ENCODE data around the gene FASN.

Gene FASN

DNA sequence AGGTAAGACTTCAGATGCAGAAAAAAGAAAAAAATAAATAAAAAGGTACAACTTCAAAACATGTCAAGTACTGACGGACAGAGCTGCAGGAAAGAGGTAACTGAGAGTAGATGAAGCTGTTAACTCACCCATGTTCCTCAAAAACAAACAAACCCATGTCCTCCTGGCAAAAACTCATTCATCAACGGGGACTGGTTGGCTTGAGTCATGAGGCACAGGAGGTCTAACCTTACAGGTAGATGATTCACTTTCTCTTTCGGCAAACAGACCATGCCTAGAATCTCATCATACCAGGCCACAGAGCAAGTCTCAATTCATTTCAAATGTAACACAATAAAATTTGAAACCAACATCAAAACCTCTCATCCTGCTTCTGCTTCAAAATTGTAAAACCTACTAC is 12.3 kb upstream of the FASN start:
- no peak for TF ChIP-seq ZFX (IDR thresholded peaks at IDR 0.05; ENCODE audit: borderline replicate concordance)
- TF ChIP-seq, protein P1, sequence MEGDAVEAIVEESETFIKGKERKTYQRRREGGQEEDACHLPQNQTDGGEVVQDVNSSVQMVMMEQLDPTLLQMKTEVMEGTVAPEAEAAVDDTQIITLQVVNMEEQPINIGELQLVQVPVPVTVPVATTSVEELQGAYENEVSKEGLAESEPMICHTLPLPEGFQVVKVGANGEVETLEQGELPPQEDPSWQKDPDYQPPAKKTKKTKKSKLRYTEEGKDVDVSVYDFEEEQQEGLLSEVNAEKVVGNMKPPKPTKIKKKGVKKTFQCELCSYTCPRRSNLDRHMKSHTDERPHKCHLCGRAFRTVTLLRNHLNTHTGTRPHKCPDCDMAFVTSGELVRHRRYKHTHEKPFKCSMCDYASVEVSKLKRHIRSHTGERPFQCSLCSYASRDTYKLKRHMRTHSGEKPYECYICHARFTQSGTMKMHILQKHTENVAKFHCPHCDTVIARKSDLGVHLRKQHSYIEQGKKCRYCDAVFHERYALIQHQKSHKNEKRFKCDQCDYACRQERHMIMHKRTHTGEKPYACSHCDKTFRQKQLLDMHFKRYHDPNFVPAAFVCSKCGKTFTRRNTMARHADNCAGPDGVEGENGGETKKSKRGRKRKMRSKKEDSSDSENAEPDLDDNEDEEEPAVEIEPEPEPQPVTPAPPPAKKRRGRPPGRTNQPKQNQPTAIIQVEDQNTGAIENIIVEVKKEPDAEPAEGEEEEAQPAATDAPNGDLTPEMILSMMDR (IDR thresholded peaks at IDR 0.05), result no peak
- H3K27ac ChIP-seq, result peak overlapping the region; percentile 97

- H3K27ac ChIP-seq, result peak overlapping the region; percentile 97
- no peak for TF ChIP-seq ZFX (IDR thresholded peaks at IDR 0.05; ENCODE audit: borderline replicate concordance)
- TF ChIP-seq, protein P1 (IDR thresholded peaks at IDR 0.05), result no peak
Measured at GRCh38 chr17:82108961-82109475, 11.0 kb upstream of the FASN start.

GRCh38 chr17:82108496-82108945 is 10.5 kb upstream of the FASN start:
- H3K27ac ChIP-seq, result peak overlapping the region; percentile 97
- TF ChIP-seq, protein P1 (IDR thresholded peaks at IDR 0.05), result no peak
- TF ChIP-seq ZFX (IDR thresholded peaks at IDR 0.05; ENCODE audit: borderline replicate concordance), result no peak

DNA sequence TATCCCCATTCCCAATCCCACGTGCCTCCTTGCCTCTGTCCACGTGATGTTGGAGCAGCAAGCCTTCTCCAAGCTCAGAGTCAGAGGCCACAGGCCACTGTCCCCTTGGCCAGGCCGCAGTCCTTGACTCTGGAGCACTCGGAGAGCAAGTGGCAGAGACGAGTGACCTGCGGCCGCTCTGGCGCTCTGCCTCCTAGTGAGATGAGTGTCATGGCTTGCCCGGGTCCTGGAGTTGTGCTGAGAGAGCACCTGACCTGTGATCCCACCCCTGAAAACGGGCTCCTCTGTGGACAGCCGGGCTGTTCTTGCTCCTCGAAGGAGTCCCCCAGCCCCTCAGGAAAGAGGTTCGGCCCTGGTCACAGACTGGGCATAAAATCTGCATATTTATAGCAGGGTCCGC is 10.0 kb upstream of the FASN start:
- TF ChIP-seq, protein P1 (IDR thresholded peaks at IDR 0.05), result no peak
- TF ChIP-seq ZFX (IDR thresholded peaks at IDR 0.05; ENCODE audit: borderline replicate concordance), result no peak
- peak overlapping the region; percentile 97 for H3K27ac ChIP-seq

GRCh38 chr17:82107341-82107860 is 9.4 kb upstream of the FASN start:
- H3K27ac ChIP-seq, result peak overlapping the region; percentile 97
- no peak for TF ChIP-seq ZFX (IDR thresholded peaks at IDR 0.05; ENCODE audit: borderline replicate concordance)
- TF ChIP-seq, protein P1 (IDR thresholded peaks at IDR 0.05), result peak; percentile 39

DNA sequence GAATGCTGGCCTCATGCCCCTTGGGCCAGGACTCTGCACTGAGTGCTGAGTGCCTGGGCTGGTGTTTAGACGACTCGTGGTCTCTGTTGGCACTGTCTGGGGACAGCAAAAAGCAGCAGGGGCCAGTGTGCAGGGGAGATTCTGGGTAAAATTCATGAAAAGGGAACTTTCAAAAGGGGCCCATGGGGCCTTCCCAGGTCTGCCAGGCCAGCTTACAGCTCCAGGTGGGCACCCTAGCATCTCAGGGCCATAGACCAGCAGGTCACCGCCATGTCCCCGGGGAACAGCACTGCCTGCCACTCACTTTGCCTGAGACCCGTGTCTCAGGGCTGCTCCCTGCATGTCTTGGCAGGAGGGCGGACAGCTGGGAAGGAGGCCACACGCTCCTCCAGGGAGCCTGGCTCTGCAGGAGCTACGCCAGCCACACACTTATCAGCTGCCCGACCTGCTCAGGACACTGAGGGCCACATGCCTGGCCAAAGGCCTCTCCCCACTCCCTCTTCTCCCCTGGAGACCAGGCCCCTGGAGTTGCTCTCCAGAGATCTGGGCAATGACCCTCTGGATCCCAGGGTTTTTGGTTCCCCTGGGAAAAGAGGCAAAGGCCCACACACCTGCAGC is 8.8 kb upstream of the FASN start:
- peak overlapping the region; percentile 97 for H3K27ac ChIP-seq
- TF ChIP-seq ZFX (IDR thresholded peaks at IDR 0.05; ENCODE audit: borderline replicate concordance), result no peak
- TF ChIP-seq, protein P1 (IDR thresholded peaks at IDR 0.05), result no peak
